SK-N-SH (cell line): ENCODE data around the gene SEMA3A.

Experiments
- EP300 ChIP-seq, 2 experiments: IDR thresholded peaks; 2 replicates each; pipeline versions ENCODE4 v1.4.0 to v1.6.1; 2012; ENCODE audit warnings: borderline replicate concordance in 1 of 2, low read depth in 1 of 2, low read length in 1 of 2
- EZH2phosphoT487 ChIP-seq: fragments of 200-600 bp; sonication (generic); IDR thresholded peaks from 2 replicates; pipeline ENCODE4 v1.6.1; 2017; ENCODE audit warnings: low read depth, mixed run types, mild to moderate bottlenecking, antibody characterized with exemption, moderate library complexity, borderline replicate concordance
- FOSL2 ChIP-seq: IDR thresholded peaks from 2 replicates; pipeline ENCODE4 v1.4.0; 2012; ENCODE audit warnings: low read depth, mild to moderate bottlenecking, moderate library complexity, borderline replicate concordance
- GATA2 ChIP-seq: sonication (generic); formaldehyde crosslinking; IDR thresholded peaks from 2 replicates; pipeline ENCODE4 v1.5.0; 2020; ENCODE audit warnings: mild to moderate bottlenecking, missing genetic modification reagents
- JUND ChIP-seq: IDR thresholded peaks from 2 replicates; pipeline ENCODE4 v1.4.0; 2012
- POLR2AphosphoS5 ChIP-seq: IDR thresholded peaks from 2 replicates; pipeline ENCODE4 v1.6.1; 2012; ENCODE audit warnings: low read depth, low read length
- RXRA ChIP-seq: IDR thresholded peaks from 2 replicates; pipeline ENCODE4 v1.4.0; 2012; ENCODE audit warnings: low read depth, mild to moderate bottlenecking, borderline replicate concordance
- SMC3 ChIP-seq: IDR thresholded peaks from 2 replicates; pipeline ENCODE4 v1.6.1; 2012; ENCODE audit warnings: low read depth, low read length, improper control_type of control experiment
- TAF1 ChIP-seq: IDR thresholded peaks from 2 replicates; pipeline ENCODE4 v1.6.1; 2012; ENCODE audit warnings: low read depth, mild to moderate bottlenecking, low read length, moderate library complexity, borderline replicate concordance
- YY1 ChIP-seq: IDR thresholded peaks from 2 replicates; pipeline ENCODE4 v1.4.0; 2012; ENCODE audit warnings: low read depth, mild to moderate bottlenecking
- TF ChIP-seq, protein P1 (sequence below): fragments of 200-600 bp; sonication (generic); IDR thresholded peaks from 2 replicates; pipeline ENCODE4 v1.6.1; 2017; ENCODE audit warnings: antibody characterized with exemption, mild to moderate bottlenecking, moderate library complexity
- TF ChIP-seq, protein P2 (sequence below): IDR thresholded peaks from 2 replicates; pipeline ENCODE4 v1.4.0; 2012; ENCODE audit warnings: low read depth
- TF ChIP-seq, protein P3 (sequence below): fragments of 150-350 bp; IDR thresholded peaks from 2 replicates; pipeline ENCODE4 v1.6.1; 2016; ENCODE audit warnings: mild to moderate bottlenecking, low read depth, low read length
- TF ChIP-seq, protein P4 (sequence below): IDR thresholded peaks from 2 replicates; pipeline ENCODE4 v1.6.1; 2012; ENCODE audit warnings: mild to moderate bottlenecking, low read depth, low read length, moderate library complexity

DNA sequence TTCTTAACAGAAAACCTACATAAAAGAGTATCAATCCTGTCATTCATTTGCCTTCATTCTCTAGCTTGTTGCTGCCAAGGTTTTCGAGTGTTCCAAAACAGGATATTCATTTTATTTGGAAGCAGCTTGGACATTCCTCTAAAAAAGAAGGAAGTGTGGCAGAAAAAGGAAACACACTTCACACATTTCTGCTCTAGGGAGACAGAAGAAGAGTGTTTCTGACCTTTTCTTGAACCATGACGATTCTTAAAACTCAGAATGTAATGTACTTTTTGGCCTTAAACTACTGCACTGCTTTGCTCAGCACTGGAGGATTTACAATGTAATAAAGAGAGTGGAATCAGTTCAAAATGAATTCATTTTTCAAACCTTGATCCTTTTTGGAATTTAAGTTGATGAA lies 81.3 kb downstream of the SEMA3A start:
- no peak for TF ChIP-seq TAF1
- no peak for TF ChIP-seq SMC3
- TF ChIP-seq RXRA = no peak
- no peak for TF ChIP-seq FOSL2
- TF ChIP-seq, protein P1, sequence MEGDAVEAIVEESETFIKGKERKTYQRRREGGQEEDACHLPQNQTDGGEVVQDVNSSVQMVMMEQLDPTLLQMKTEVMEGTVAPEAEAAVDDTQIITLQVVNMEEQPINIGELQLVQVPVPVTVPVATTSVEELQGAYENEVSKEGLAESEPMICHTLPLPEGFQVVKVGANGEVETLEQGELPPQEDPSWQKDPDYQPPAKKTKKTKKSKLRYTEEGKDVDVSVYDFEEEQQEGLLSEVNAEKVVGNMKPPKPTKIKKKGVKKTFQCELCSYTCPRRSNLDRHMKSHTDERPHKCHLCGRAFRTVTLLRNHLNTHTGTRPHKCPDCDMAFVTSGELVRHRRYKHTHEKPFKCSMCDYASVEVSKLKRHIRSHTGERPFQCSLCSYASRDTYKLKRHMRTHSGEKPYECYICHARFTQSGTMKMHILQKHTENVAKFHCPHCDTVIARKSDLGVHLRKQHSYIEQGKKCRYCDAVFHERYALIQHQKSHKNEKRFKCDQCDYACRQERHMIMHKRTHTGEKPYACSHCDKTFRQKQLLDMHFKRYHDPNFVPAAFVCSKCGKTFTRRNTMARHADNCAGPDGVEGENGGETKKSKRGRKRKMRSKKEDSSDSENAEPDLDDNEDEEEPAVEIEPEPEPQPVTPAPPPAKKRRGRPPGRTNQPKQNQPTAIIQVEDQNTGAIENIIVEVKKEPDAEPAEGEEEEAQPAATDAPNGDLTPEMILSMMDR = no peak
- TF ChIP-seq, protein P2, sequence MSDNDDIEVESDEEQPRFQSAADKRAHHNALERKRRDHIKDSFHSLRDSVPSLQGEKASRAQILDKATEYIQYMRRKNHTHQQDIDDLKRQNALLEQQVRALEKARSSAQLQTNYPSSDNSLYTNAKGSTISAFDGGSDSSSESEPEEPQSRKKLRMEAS = no peak
- TF ChIP-seq GATA2 (CRISPR knock-in tag) = no peak
- TF ChIP-seq POLR2AphosphoS5 = no peak
- no peak for TF ChIP-seq EZH2phosphoT487
- no peak for TF ChIP-seq EP300 (IDR thresholded peaks at IDR 0.05; ENCODE audit: borderline replicate concordance in 1 of 2, low read depth in 1 of 2, low read length in 1 of 2)
- TF ChIP-seq, protein P3, sequence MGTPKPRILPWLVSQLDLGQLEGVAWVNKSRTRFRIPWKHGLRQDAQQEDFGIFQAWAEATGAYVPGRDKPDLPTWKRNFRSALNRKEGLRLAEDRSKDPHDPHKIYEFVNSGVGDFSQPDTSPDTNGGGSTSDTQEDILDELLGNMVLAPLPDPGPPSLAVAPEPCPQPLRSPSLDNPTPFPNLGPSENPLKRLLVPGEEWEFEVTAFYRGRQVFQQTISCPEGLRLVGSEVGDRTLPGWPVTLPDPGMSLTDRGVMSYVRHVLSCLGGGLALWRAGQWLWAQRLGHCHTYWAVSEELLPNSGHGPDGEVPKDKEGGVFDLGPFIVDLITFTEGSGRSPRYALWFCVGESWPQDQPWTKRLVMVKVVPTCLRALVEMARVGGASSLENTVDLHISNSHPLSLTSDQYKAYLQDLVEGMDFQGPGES = no peak
- TF ChIP-seq, protein P4, sequence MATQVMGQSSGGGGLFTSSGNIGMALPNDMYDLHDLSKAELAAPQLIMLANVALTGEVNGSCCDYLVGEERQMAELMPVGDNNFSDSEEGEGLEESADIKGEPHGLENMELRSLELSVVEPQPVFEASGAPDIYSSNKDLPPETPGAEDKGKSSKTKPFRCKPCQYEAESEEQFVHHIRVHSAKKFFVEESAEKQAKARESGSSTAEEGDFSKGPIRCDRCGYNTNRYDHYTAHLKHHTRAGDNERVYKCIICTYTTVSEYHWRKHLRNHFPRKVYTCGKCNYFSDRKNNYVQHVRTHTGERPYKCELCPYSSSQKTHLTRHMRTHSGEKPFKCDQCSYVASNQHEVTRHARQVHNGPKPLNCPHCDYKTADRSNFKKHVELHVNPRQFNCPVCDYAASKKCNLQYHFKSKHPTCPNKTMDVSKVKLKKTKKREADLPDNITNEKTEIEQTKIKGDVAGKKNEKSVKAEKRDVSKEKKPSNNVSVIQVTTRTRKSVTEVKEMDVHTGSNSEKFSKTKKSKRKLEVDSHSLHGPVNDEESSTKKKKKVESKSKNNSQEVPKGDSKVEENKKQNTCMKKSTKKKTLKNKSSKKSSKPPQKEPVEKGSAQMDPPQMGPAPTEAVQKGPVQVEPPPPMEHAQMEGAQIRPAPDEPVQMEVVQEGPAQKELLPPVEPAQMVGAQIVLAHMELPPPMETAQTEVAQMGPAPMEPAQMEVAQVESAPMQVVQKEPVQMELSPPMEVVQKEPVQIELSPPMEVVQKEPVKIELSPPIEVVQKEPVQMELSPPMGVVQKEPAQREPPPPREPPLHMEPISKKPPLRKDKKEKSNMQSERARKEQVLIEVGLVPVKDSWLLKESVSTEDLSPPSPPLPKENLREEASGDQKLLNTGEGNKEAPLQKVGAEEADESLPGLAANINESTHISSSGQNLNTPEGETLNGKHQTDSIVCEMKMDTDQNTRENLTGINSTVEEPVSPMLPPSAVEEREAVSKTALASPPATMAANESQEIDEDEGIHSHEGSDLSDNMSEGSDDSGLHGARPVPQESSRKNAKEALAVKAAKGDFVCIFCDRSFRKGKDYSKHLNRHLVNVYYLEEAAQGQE = no peak
- no peak for TF ChIP-seq YY1
- no peak for TF ChIP-seq JUND
